H9 (cell line): ENCODE measurements around the gene MST1R. TPM values are rescaled to one million over a fixed set of nuclear protein-coding genes. Genes with fewer than 3 reads are reported as not detected.

ENCODE experiments used
- DNase-seq: peaks from one replicate; pipeline ENCODE4 v3.0.0-alpha.2; 2017
- H2AFZ ChIP-seq: one replicate; pipeline ENCODE4 v1.6.1; 2013; ENCODE audit warnings: mild to moderate bottlenecking, low read length, control low read depth, moderate library complexity
- H2AK5ac ChIP-seq: 2 replicates; pipeline ENCODE4 v1.6.1; 2013; ENCODE audit warnings: low read length, control low read depth, mixed read lengths; ENCODE audit not compliant: insufficient read length
- H2BK120ac ChIP-seq: one replicate; pipeline ENCODE4 v1.6.1; 2013; ENCODE audit warnings: low read depth, mild to moderate bottlenecking, low read length, control low read depth, inconsistent platforms; ENCODE audit not compliant: poor library complexity, severe bottlenecking
- H2BK12ac ChIP-seq: 2 replicates; pipeline ENCODE4 v1.6.1; 2013; ENCODE audit warnings: low read length, control low read depth, mixed read lengths, low read depth; ENCODE audit not compliant: insufficient read length
- H2BK15ac ChIP-seq: 2 replicates; pipeline ENCODE4 v1.6.1; 2013; ENCODE audit warnings: low read depth, low read length, control low read depth
- H2BK20ac ChIP-seq: one replicate; pipeline ENCODE4 v1.6.1; 2013; ENCODE audit warnings: low read depth, mild to moderate bottlenecking, low read length, control low read depth, inconsistent platforms; ENCODE audit not compliant: poor library complexity, severe bottlenecking
- H2BK5ac ChIP-seq: 2 replicates; pipeline ENCODE4 v1.6.1; 2013; ENCODE audit warnings: low read length, control low read depth, mixed read lengths; ENCODE audit not compliant: insufficient read length
- H3K14ac ChIP-seq: 2 replicates; pipeline ENCODE4 v1.6.1; 2013; ENCODE audit warnings: low read length, control low read depth; ENCODE audit not compliant: insufficient read depth
- H3K18ac ChIP-seq: 2 replicates; pipeline ENCODE4 v1.6.1; 2013; ENCODE audit warnings: low read depth, mild to moderate bottlenecking, mixed read lengths, low read length, control low read depth; ENCODE audit not compliant: insufficient read length
- H3K23ac ChIP-seq: 2 replicates; pipeline ENCODE4 v1.6.1; 2013; ENCODE audit warnings: low read length, control low read depth, mixed read lengths, low read depth; ENCODE audit not compliant: insufficient read length
- H3K23me2 ChIP-seq: 2 replicates; pipeline ENCODE4 v1.6.1; 2013; ENCODE audit warnings: low read depth, mild to moderate bottlenecking, mixed read lengths, low read length, control low read depth; ENCODE audit not compliant: insufficient read length, poor library complexity, severe bottlenecking
- H3K27ac ChIP-seq: 2 replicates; pipeline ENCODE4 v1.5.1; 2013; ENCODE audit warnings: low read length, control low read depth, mixed read lengths, low read depth; ENCODE audit not compliant: insufficient read length
- H3K27me3 ChIP-seq: 2 replicates; pipeline ENCODE4 v1.6.1; 2013; ENCODE audit warnings: low read length, control low read depth, inconsistent platforms; ENCODE audit not compliant: insufficient read depth
- H3K4ac ChIP-seq: 2 replicates; pipeline ENCODE4 v1.6.1; 2013; ENCODE audit warnings: low read depth, mild to moderate bottlenecking, control low read depth, inconsistent platforms, low read length, moderate library complexity
- H3K4me1 ChIP-seq: 2 replicates; pipeline ENCODE4 v1.6.1; 2013; ENCODE audit warnings: low read length, control low read depth, inconsistent platforms; ENCODE audit not compliant: insufficient read depth
- H3K4me2 ChIP-seq: 2 replicates; pipeline ENCODE4 v1.6.1; 2013; ENCODE audit warnings: low read length, control low read depth, mixed read lengths; ENCODE audit not compliant: insufficient read length, insufficient read depth
- H3K56ac ChIP-seq: 2 replicates; pipeline ENCODE4 v1.6.1; 2013; ENCODE audit warnings: low read depth, mild to moderate bottlenecking, mixed read lengths, low read length, control low read depth; ENCODE audit not compliant: insufficient read length
- H3K79me1 ChIP-seq: 2 replicates; pipeline ENCODE4 v1.6.1; 2013; ENCODE audit warnings: low read depth, mild to moderate bottlenecking, moderate library complexity, low read length, control low read depth, inconsistent platforms; ENCODE audit not compliant: insufficient read depth, poor library complexity, severe bottlenecking
- H3K79me2 ChIP-seq: 2 replicates; pipeline ENCODE4 v1.6.1; 2013; ENCODE audit warnings: low read length, control low read depth, inconsistent platforms; ENCODE audit not compliant: insufficient read depth
- H3K9ac ChIP-seq: 2 replicates; pipeline ENCODE4 v1.6.1; 2013; ENCODE audit warnings: low read length, control low read depth, mixed read lengths; ENCODE audit not compliant: insufficient read length; ENCODE audit errors: extremely low read depth
- H3K9me3 ChIP-seq: one replicate; pipeline ENCODE4 v1.6.1; 2013; ENCODE audit warnings: low read depth, low read length, inconsistent platforms; ENCODE audit not compliant: control insufficient read depth
- H3T11ph ChIP-seq: one replicate; pipeline ENCODE4 v1.6.1; 2013; ENCODE audit warnings: mild to moderate bottlenecking, low read length, control low read depth, inconsistent platforms
- H4K20me1 ChIP-seq: one replicate; pipeline ENCODE4 v1.6.1; 2013; ENCODE audit not compliant: control insufficient read depth, insufficient read length, insufficient read depth
- H4K5ac ChIP-seq: 2 replicates; pipeline ENCODE4 v1.6.1; 2013; ENCODE audit warnings: low read depth, mild to moderate bottlenecking, mixed read lengths, low read length, control low read depth; ENCODE audit not compliant: insufficient read length
- H4K8ac ChIP-seq: replicated peaks from 2 replicates; pipeline ENCODE4 v1.6.1; 2013; ENCODE audit warnings: low read length, control low read depth, mixed read lengths, low read depth; ENCODE audit not compliant: insufficient read length
- H4K91ac ChIP-seq: 2 replicates; pipeline ENCODE4 v1.6.1; 2013; ENCODE audit warnings: low read depth, mild to moderate bottlenecking, moderate library complexity, mixed read lengths, low read length, control low read depth; ENCODE audit not compliant: insufficient read length
- H3K27ac Mint-ChIP-seq, 3 experiments: 2 replicates in 2 of 3; 3 replicates in 1 of 3; pipeline ENCODE4 v1.8.0; 2020 to 2021; ENCODE audit warnings: mixed read lengths in 3 of 3, mild to moderate bottlenecking in 1 of 3, moderate library complexity in 1 of 3
- H3K27me3 Mint-ChIP-seq: 2 replicates; pipeline ENCODE4 v1.8.0; 2021; ENCODE audit warnings: low read depth, mild to moderate bottlenecking, moderate library complexity, mixed read lengths
- H3K36me3 Mint-ChIP-seq, 3 experiments: 2 replicates in 2 of 3; 3 replicates in 1 of 3; pipeline ENCODE4 v1.8.0; 2020 to 2021; ENCODE audit warnings: low read depth in 3 of 3, mixed read lengths in 3 of 3; ENCODE audit not compliant: insufficient read depth in 1 of 3
- H3K4me1 Mint-ChIP-seq, 2 experiments: 2 replicates each; pipeline ENCODE4 v1.8.0; 2020; ENCODE audit warnings: mixed read lengths in 2 of 2
- H3K4me3 Mint-ChIP-seq, 2 experiments: 2 replicates in 1 of 2; 3 replicates in 1 of 2; pipeline ENCODE4 v1.8.0; 2020 to 2021; ENCODE audit warnings: mild to moderate bottlenecking in 2 of 2, mixed read lengths in 2 of 2, moderate library complexity in 1 of 2
- H3K9me3 Mint-ChIP-seq, 2 experiments: 2 replicates in 1 of 2; 3 replicates in 1 of 2; pipeline ENCODE4 v1.8.0; 2020; ENCODE audit warnings: mild to moderate bottlenecking in 2 of 2, mixed read lengths in 2 of 2, moderate library complexity in 1 of 2
- WGBS: extraction: QIAGEN DNeasy Blood & Tissue Kit; methylation state at CpG from one replicate; pipeline ENCODE4 v1.1.7; 2013; ENCODE audit warnings: missing lambda C conversion rate, low lambda C conversion rate, mixed read lengths; ENCODE audit not compliant: insufficient read length; ENCODE audit errors: extremely low coverage; 5-methylcytosine and 5-hydroxymethylcytosine counted together
- total RNA-seq: library from RNA; stranded (reverse); gene quantifications from 2 replicates; pipeline ENCODE4 v1.2.1, GENCODE V29; 2021
- TF ChIP-seq, protein P1 (sequence below): fragments of 200-600 bp; sonication (generic); conservative IDR thresholded peaks from 3 replicates; pipeline ENCODE4 v1.8.0; 2021; ENCODE audit warnings: antibody characterized with exemption, mild to moderate bottlenecking

Gene MST1R
- total RNA-seq, 1 experiment from 2014 or later, result 4.9 TPM

DNA sequence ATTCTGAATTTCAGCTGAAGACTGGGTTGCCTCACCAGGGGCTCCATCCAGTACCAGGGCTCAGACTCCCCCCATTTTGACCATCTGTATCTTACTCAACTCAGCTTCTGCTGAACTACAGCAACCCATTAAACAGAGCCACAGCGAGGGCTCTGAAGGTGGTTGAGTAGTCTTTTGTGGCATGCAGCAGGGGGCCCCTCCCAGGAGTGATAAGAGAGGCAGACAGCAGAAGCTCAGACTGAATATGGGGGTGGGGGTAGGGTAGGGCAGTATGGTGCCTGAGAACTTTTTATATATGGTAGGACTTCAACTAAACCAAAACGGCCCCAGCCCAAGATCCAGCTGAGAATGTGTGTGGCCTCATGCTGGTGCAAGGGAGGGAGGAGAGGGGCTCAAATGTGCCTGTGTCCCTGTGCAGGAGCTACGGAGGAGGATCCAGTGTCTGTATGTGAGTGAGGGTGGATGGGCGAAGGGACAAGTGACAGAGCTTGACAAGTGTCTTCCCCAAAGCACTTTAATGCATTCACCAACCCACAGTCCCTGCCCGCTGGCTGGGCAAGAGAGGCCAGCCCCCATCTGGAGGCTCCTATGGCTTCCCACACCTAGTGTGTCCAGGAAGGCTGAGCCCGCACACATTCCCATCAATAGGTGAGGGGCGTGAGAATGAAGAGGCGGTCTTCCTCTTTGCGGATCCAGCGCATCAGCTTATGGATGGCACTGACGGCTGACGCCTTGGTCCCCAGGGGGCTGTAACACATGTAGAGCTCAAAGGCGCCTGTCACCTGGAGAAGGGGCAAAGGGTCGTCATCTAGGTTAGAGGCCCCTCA lies 4.9 kb upstream of the MST1R start:
- Histone ChIP-seq H4K8ac (no peak overlapping the region), H2BK20ac (no peak overlapping the region), H4K20me1 (no peaks in the 10 kb centered on the region), H3K23ac (no peak overlapping the region), H2AK5ac (no peak overlapping the region), H3K79me2 (no peaks in the 10 kb centered on the region), H3K4ac (no peak overlapping the region), H3K4me1 (peaks cover 2% of the 10 kb centered on the region; the same call in 1 of the 2 replicates), H3T11ph (no peak overlapping the region), H2BK120ac (no peak overlapping the region), H3K56ac (no peak overlapping the region), H2BK12ac (no peak overlapping the region), H3K27ac (no peak overlapping the region), H2BK5ac (no peak overlapping the region), H3K27me3 (no peaks in the 10 kb centered on the region; the same call in 1 of the 2 replicates), H3K23me2 (no peaks in the 10 kb centered on the region), H3K4me2 (no peak overlapping the region), H3K79me1 (no peaks in the 10 kb centered on the region), H3K9me3 (no peaks in the 10 kb centered on the region), H3K18ac (no peak overlapping the region), H2BK15ac (no peak overlapping the region), H3K9ac (no peak overlapping the region), H3K14ac (no peak overlapping the region), H4K91ac (no peak overlapping the region), H4K5ac (no peak overlapping the region), H2AFZ (no peak overlapping the region)
- TF ChIP-seq, protein P1, sequence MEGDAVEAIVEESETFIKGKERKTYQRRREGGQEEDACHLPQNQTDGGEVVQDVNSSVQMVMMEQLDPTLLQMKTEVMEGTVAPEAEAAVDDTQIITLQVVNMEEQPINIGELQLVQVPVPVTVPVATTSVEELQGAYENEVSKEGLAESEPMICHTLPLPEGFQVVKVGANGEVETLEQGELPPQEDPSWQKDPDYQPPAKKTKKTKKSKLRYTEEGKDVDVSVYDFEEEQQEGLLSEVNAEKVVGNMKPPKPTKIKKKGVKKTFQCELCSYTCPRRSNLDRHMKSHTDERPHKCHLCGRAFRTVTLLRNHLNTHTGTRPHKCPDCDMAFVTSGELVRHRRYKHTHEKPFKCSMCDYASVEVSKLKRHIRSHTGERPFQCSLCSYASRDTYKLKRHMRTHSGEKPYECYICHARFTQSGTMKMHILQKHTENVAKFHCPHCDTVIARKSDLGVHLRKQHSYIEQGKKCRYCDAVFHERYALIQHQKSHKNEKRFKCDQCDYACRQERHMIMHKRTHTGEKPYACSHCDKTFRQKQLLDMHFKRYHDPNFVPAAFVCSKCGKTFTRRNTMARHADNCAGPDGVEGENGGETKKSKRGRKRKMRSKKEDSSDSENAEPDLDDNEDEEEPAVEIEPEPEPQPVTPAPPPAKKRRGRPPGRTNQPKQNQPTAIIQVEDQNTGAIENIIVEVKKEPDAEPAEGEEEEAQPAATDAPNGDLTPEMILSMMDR, result no peak
- peaks cover 41 to 64% of the 10 kb centered on the region in 2 experiments for H3K4me1 Mint-ChIP-seq
- H3K4me3 Mint-ChIP-seq, result no peak overlapping the region
- H3K27ac Mint-ChIP-seq, result no peak overlapping the region
- no peaks in the 10 kb centered on the region; a peak in 1 of 5 replicates for H3K9me3 Mint-ChIP-seq
- peaks cover 0 to 11% (median 0%) of the 10 kb centered on the region in 3 experiments; a peak in 5 of 7 replicates for H3K36me3 Mint-ChIP-seq
- no CpG with 5 or more reads among the region's 14 CpGs for WGBS
- DNase-seq, result no peak
- H3K27me3 Mint-ChIP-seq, result no peaks in the 10 kb centered on the region; the same call in 1 of the 2 replicates
